GM19467 (cell line): ENCODE results near the gene IL6R.
"Not testable (repeated sequence)": the region's sequence is repeated elsewhere in the genome, so short reads cannot be mapped to it uniquely, and the experiment has no call there.

Experiments used
- ATAC-seq: cut with Tn5 transposase; IDR thresholded peaks from one replicate; pipeline ENCODE4 v1.9.1; 2021; ENCODE audit warnings: mild to moderate bottlenecking, moderate library complexity; ENCODE audit not compliant: unreplicated experiment

IL6R gene

GRCh38 chr1:154406572-154406879, 1.4 kb downstream of the IL6R start:
- ATAC-seq, result no peak

GRCh38 chr1:154406886-154407197, 1.7 kb downstream of the IL6R start:
- ATAC-seq, result no peak

GRCh38 chr1:154407198-154408091, 2.3 kb downstream of the IL6R start:
- no peak for ATAC-seq

- no peak for ATAC-seq
Measured at GRCh38 chr1:154408174-154408777, 3.1 kb downstream of the IL6R start.

DNA sequence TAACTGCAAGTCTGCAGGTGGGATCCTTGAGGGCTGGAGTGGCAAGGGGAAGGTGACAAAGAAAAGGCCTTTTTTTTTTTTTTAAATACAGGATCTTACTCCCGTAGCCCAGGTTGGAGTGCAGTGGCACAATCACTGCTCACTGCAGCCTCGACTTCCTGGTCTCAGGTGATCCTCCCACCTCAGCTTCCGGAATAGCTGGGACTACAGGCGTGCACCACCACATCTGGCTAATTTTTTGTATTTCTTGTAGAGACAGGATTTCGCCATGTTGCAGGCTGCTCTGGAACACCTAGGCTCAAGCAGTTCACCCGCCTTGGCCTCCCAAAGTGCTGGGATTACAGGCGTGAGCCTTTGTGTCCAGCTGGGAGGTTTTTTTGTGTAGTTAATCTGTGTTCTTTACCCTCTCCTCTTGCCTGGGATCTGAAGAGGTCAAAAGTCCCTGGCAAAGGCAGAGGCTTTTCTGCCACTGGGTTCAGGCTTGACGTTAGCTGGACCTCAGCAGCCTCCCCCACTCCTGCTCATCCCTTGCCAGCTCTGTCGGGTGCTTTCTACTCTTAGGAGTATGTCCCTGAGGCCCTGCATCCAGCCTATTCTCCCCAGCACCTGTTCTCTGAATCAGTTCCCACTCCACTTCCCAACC, 5.2 kb downstream of the IL6R start:
- no peak for ATAC-seq

GRCh38 chr1:154411525-154411924, 6.4 kb downstream of the IL6R start:
- ATAC-seq, result no peak

DNA sequence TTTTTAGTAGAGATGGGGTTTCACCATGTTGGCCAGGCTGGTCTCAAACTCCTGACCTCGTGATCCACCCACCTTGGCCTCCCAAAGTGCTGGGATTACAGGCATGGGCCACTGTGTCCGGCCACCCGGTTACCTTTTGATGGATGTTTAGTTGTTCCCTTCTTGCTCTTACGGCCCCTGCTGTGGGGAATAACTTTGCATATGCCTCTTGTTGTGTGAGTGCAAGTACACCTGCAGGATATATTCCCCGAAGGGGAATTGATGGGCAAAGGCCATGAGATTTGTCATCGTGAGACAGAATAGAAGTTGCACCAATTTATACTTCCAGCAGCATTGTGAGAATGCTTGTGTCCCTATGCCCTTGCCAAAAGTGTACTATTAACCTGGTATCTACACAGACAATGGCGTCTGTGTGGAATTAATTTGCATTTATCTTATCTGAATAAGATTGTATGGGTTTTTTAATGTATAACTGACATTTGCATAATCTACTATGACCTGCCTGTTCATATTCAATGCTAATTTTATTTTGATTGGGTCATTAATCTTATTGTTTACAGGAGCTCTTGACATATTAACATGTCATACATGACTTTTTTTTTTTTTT, 8.1 kb downstream of the IL6R start:
- no peak for ATAC-seq

DNA sequence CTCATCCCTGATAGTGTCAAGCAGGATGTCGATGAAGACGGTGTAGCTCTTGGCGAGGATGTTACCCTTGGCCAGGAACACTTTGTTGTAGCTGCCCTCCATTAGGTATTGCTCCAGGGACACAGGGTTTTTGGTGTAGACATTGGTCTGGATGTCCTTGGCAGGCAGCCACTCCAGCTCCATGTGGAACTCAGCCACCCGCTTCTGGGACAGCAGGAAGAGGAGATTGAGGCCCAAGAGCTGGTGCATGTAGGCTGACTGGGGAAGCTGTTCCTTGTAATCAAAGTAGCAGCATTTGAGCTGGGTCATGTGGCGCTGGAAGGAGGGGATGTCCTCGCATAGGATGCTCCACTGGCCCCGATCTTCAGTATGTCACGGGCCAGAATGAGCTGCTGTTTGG, 9.5 kb downstream of the IL6R start:
- ATAC-seq, result no peak

GRCh38 chr1:154416471-154417337, 11.6 kb downstream of the IL6R start:
- ATAC-seq, result no peak

DNA sequence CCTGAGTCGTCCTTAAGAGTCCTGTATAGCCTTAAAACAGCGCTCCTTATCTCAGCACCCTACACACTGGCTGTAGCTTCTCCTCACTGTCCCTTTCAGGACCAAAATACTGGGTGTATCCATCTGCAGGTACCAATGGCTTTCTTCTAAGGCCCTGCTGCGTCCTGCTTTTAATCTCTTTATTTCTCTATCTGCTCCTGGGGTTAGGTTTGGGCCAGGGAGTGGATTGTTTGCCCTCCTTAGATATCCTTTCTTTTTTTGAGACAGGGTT, 12.1 kb downstream of the IL6R start:
- ATAC-seq, result no peak

- ATAC-seq, result no peak
Measured at GRCh38 chr1:154418062-154418921, 13.1 kb downstream of the IL6R start.

DNA sequence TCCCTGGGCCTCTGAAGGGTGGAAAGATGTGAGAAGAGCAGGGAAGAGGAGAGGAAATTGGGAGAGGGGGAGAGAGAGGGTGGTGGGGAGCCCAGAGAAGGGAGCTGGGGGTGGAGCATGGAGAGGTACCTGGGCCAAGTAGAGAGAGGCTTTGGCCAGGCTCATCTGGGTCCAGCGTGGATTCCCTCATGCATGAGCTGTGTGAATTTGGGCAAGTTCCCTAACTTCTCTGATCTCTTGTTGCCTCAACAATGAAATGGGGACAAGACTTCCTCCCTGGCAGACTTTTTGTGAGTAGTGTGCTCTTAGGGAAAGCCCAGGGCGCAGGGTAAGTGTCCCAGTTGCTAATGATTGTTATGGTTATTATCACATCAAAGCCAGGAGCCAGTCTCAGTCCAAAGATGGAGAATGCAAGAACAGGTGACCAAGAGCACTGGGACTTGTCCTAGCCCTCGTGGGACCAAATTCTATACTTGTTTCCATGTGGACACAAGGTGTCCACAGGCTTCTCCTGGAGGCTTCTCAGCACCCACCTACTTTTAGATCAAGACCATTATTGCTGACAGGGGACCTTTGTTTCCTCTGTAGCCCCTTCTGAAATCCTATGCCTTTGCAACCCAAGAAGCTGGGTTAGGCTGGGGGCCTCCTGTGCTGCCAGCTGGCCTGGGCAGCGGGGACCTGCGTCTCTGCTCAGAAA, 13.9 kb downstream of the IL6R start:
- ATAC-seq, result no peak

- no peak for ATAC-seq
Measured at GRCh38 chr1:154419620-154420571, 14.8 kb downstream of the IL6R start.

DNA sequence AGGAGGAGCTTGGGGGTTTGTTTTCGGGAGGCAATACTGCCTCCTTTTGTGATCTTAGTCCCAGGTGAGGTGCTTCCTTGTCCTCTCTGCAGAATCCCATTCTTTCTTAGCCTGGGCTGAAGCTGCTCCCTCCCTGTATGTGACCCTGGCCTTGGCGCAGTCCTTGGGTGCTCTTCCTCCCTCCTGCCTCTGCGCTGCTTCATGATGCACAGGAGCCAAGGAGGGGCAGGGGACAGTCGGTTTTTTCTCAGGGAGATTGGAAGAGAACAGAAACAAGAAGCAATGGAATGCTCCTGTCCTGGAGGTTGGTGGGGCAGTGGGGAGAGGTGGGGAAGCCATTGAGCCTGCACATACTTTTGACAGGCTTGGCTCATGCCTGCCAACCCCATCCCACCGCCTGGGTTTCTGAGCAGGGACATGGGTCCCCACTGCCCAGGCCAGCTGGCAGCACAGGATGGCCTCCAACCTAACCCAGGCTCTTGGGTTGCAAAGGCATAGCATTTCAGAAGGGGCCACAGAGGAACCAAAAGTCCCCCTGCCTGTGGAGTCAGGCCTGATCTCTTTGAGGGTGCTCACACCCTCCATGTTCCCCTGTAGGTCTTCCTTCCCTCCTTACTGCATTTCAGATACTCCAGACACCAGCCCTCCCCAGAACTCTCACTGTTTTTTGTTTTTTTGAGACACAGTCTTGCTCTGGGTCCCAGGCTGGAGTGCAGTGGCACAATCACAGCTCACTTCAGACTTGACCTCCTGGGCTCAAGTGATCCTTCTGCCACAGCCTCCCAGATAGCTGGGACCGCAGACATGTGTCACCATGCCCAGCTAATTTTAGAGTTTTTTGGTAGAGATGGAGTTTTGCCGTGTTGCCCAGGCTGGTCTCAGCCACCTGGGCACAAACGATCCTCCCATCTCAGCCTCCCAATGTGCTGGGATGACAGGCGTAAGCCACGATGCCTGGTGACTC, 16.1 kb downstream of the IL6R start:
- no peak for ATAC-seq

DNA sequence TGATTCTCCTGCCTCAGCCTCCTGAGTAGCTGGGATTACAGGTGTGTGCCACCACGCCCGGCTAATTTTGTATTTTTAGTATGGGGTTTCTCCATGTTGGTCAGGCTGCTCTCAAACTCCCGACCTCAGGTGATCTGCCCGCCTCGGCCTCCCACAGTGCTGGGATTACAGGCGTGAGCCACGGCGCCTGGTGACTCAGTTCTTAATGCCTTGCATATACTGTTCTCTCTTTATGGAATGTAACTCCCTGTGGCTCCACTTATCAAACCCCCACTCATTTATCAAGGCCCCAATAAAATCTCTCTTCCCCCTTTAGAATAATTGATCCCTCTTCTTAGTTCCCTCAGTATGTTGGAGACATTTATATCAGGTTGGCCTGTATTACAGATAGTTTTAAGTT, 16.9 kb downstream of the IL6R start:
- ATAC-seq, result not testable (repeated sequence)

GRCh38 chr1:154422521-154422920, 17.4 kb downstream of the IL6R start:
- ATAC-seq, result no peak

- no peak for ATAC-seq
Measured at GRCh38 chr1:154423304-154423987, 18.3 kb downstream of the IL6R start.
